ENCODE results near the gene MEGF9. TPM values are rescaled to one million over a fixed set of nuclear protein-coding genes. Genes with fewer than 3 reads are reported as not detected.

MEGF9 gene
- total RNA-seq, 2 donors from 2014 or later: 7.2 to 9.0 TPM

DNA sequence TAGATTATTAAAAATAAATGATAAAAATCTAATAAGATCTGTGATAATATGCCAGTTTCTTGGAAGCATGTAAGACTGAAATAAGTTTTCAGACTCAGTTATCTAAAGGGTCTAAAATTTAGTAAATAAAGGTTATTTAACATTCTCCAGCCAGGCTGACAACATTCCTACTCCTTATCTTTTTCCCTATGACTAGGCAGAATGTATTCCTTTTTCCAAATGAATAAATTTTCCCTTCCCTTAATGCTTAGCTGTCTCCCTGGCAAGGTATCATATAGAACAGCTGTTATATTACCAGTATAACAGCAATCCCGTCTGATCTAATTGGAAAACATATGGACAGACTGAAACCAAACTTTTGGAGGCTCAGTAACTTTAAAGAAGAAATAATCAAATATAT lies 13.0 kb downstream of the MEGF9 start:
- intact Hi-C loops (cut with DNase I): no loop called here
- no peak for TF ChIP-seq CTCF (IDR thresholded peaks at IDR 0.05)
- no peaks in the 10 kb centered on the region for H3K4me1 ChIP-seq
- no peaks in the 10 kb centered on the region for H3K36me3 ChIP-seq
- H3K9me3 ChIP-seq: no peaks in the 10 kb centered on the region
- DNase-seq: no peak
- no peak overlapping the region for H3K4me3 ChIP-seq
- H3K27me3 ChIP-seq: no peaks in the 10 kb centered on the region
- no peak overlapping the region for H3K27ac ChIP-seq
- no peak overlapping the region for H3K9ac ChIP-seq (ENCODE audit: low read depth in 2 of 2, low read length in 2 of 2)

DNA sequence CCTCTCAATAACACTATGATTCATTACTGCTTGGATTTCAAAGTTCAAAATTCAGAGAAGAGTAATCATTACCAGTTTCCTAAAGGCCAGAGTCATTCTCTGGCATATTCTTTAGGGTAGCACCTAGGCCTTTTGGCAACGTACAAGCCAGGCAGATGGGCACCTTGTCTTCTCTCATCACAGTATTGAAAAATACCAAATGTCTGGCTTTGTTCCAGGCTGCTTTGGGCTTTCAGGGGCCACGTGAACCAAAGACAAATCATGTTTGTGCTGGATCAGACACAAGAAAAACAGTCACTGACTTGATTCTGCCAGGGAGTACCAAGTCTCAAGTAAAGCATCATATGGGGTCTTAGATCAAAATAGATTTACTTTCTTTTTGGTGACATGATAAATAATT lies 15.5 kb downstream of the MEGF9 start:
- Histone ChIP-seq H3K27ac (no peak overlapping the region), H3K36me3 (no peaks in the 10 kb centered on the region), H3K4me1 (peaks cover 5% of the 10 kb centered on the region), H3K9me3 (no peaks in the 10 kb centered on the region), H3K4me3 (no peak overlapping the region), H3K27me3 (no peaks in the 10 kb centered on the region), H3K9ac (ENCODE audit: low read depth in 2 of 2, low read length in 2 of 2) (no peak overlapping the region)
- intact Hi-C loops (cut with DNase I): no loop called here
- DNase-seq: no peak
- TF ChIP-seq CTCF (IDR thresholded peaks at IDR 0.05): no peak

DNA sequence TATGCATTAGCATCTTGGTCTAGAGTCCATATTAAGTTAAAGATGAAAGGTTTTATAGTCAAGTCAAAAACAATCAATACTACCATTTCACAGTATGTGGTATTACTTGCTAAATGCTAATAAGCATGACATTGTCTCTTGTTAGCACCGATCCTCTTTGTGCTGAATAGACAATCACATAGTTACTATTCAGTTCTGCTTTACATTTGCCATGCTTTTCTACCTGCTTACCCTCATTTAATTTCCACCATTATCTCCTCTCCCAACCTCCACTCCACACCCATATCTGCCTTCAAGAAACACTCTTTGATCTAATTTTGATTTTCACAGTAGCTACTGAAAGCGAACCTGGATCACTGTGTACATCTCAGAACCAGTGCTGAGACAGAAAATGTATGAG lies 16.8 kb downstream of the MEGF9 start:
- TF ChIP-seq CTCF (IDR thresholded peaks at IDR 0.05): no peak
- no peaks in the 10 kb centered on the region for H3K36me3 ChIP-seq
- no peak overlapping the region for H3K9ac ChIP-seq (ENCODE audit: low read depth in 2 of 2, low read length in 2 of 2)
- intact Hi-C loops (cut with DNase I): no loop called here
- H3K27ac ChIP-seq: no peak overlapping the region
- peaks cover 7% of the 10 kb centered on the region for H3K4me1 ChIP-seq
- H3K9me3 ChIP-seq: no peaks in the 10 kb centered on the region
- H3K27me3 ChIP-seq: no peaks in the 10 kb centered on the region
- no peak overlapping the region for H3K4me3 ChIP-seq
- no peak for DNase-seq

GRCh38 chr9:120696551-120697230 lies 17.6 kb downstream of the MEGF9 start:
- no peak for DNase-seq
- no peak overlapping the region for H3K27ac ChIP-seq
- no peaks in the 10 kb centered on the region for H3K36me3 ChIP-seq
- no peak overlapping the region for H3K4me3 ChIP-seq
- intact Hi-C loops (cut with DNase I): no loop called here
- no peak for TF ChIP-seq CTCF (IDR thresholded peaks at IDR 0.05)
- H3K9me3 ChIP-seq: no peaks in the 10 kb centered on the region
- H3K4me1 ChIP-seq: peaks cover 7% of the 10 kb centered on the region
- H3K27me3 ChIP-seq: no peaks in the 10 kb centered on the region
- H3K9ac ChIP-seq (ENCODE audit: low read depth in 2 of 2, low read length in 2 of 2): no peak overlapping the region

- Histone ChIP-seq H3K27ac (no peak overlapping the region), H3K36me3 (no peaks in the 10 kb centered on the region), H3K4me1 (peaks cover 7% of the 10 kb centered on the region), H3K9me3 (no peaks in the 10 kb centered on the region), H3K9ac (ENCODE audit: low read depth in 2 of 2, low read length in 2 of 2) (no peak overlapping the region), H3K4me3 (no peak overlapping the region), H3K27me3 (no peaks in the 10 kb centered on the region)
- intact Hi-C loops (cut with DNase I): no loop called here
- no peak for TF ChIP-seq CTCF (IDR thresholded peaks at IDR 0.05)
- no peak for DNase-seq
Measured at GRCh38 chr9:120694559-120694958, 19.7 kb downstream of the MEGF9 start.
